H1 (cell line): ENCODE results near the gene GPC6. TPM values are rescaled to one million over a fixed set of nuclear protein-coding genes. Genes with fewer than 3 reads are reported as not detected.

ENCODE experiments used
- BACH1 ChIP-seq: IDR thresholded peaks from 2 replicates; pipeline ENCODE4 v1.6.1; 2012; ENCODE audit warnings: low read length, improper control_type of control experiment
- TBP ChIP-seq: IDR thresholded peaks from 2 replicates; pipeline ENCODE4 v1.6.1; 2011; ENCODE audit warnings: low read depth, low read length, improper control_type of control experiment
- polyA plus RNA-seq, 7 experiments: library from polyadenylated mRNA; depleted of rRNA in 3 of 7; stranded (reverse) in 5 of 7; unstranded in 2 of 7; fragments of >200 nt in 5 of 7; fragments of 200-250 nt in 2 of 7; gene quantifications; 1 replicate in 5 of 7; 2 replicates in 1 of 7; 4 replicates in 1 of 7; pipeline versions ENCODE4 v1.2.1 to v1.2.3, GENCODE V29; 2011 to 2013; ENCODE audit warnings: missing spikeins in 2 of 7, mixed read lengths in 2 of 7
- total RNA-seq: library from RNA; stranded (reverse); fragmentation: NEBNext Ultra II Directional; extraction: Animal tissue kit (Norgen Biotek cat#: 25700); gene quantifications from 2 replicates; pipeline ENCODE4 v1.2.1, GENCODE V29; 2021

Gene GPC6
- total and polyA plus RNA-seq, 2 of the 8 experiments (the other 6 are each of a cell fraction or from before 2014, with no cell fraction given): 5.4 to 12.0 TPM

DNA sequence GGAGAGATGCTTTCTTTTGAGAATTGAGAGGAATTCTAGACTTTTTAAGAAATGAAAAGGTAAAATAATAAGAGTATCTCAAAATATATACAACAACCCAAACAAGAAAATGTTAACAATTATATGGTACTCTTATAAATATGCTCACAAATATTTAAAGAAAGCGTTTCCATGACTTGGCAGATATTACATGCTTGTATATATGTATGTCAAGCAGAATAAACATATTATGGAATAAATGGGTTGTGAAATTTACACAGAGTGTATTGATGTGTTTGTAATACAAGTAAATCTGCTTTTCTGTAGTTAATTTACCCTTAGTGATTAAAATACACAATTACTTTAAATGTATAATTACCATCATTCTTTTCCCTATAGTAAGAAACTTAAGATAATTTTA, 65.8 kb downstream of the GPC6 start (continued):
- TF ChIP-seq TBP (no peak), BACH1 (no peak)
